ENCODE results near the gene MACROD2. TPM values are rescaled to one million over a fixed set of nuclear protein-coding genes. Genes with fewer than 3 reads are reported as not detected.

MACROD2 gene
- total RNA-seq, 3 donors from 2014 or later, result 3.2 to 7.6 (median 6.4) TPM

GRCh38 chr20:16030253-16030652 is 2034.9 kb downstream of the MACROD2 start:
- no peaks in the 10 kb centered on the region for H3K4me1 ChIP-seq (ENCODE audit: low read depth)

GRCh38 chr20:16035576-16035975 is 2040.3 kb downstream of the MACROD2 start:
- Histone ChIP-seq H3K9me3 (no peaks in the 10 kb centered on the region), H3K4me1 (ENCODE audit: low read depth) (no peaks in the 10 kb centered on the region), H3K36me3 (ENCODE audit: low read depth) (no peaks in the 10 kb centered on the region), H3K4me3 (no peak overlapping the region)
- ATAC-seq (no peak), DNase-seq (no peak)
- TF ChIP-seq, protein P1, sequence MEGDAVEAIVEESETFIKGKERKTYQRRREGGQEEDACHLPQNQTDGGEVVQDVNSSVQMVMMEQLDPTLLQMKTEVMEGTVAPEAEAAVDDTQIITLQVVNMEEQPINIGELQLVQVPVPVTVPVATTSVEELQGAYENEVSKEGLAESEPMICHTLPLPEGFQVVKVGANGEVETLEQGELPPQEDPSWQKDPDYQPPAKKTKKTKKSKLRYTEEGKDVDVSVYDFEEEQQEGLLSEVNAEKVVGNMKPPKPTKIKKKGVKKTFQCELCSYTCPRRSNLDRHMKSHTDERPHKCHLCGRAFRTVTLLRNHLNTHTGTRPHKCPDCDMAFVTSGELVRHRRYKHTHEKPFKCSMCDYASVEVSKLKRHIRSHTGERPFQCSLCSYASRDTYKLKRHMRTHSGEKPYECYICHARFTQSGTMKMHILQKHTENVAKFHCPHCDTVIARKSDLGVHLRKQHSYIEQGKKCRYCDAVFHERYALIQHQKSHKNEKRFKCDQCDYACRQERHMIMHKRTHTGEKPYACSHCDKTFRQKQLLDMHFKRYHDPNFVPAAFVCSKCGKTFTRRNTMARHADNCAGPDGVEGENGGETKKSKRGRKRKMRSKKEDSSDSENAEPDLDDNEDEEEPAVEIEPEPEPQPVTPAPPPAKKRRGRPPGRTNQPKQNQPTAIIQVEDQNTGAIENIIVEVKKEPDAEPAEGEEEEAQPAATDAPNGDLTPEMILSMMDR (IDR thresholded peaks at IDR 0.05), result no peak
- intact Hi-C loops (cut with DNase I, micrococcal nuclease), result no loop called here

More at GRCh38 chr20:16030253-16030652, 2034.9 kb downstream of the MACROD2 start:
- intact Hi-C loops (cut with DNase I, micrococcal nuclease), result no loop called here
- DNase-seq, result no peak
- no peaks in the 10 kb centered on the region for H3K9me3 ChIP-seq
- H3K4me3 ChIP-seq, result no peak overlapping the region
- TF ChIP-seq, protein P1 (IDR thresholded peaks at IDR 0.05), result no peak
- H3K36me3 ChIP-seq (ENCODE audit: low read depth), result no peaks in the 10 kb centered on the region
- no peak for ATAC-seq

- Histone ChIP-seq H3K4me3 (no peak overlapping the region), H3K9me3 (no peaks in the 10 kb centered on the region), H3K36me3 (ENCODE audit: low read depth) (no peaks in the 10 kb centered on the region), H3K4me1 (ENCODE audit: low read depth) (no peaks in the 10 kb centered on the region)
- no peak for DNase-seq
- intact Hi-C loops (cut with DNase I, micrococcal nuclease), result no loop called here
- no peak for ATAC-seq
- TF ChIP-seq, protein P1 (IDR thresholded peaks at IDR 0.05), result no peak
Measured at GRCh38 chr20:16036331-16036730, 2041.0 kb downstream of the MACROD2 start.

- intact Hi-C loops (cut with DNase I, micrococcal nuclease), result no loop called here
- Histone ChIP-seq H3K36me3 (ENCODE audit: low read depth) (no peaks in the 10 kb centered on the region), H3K9me3 (no peaks in the 10 kb centered on the region), H3K4me1 (ENCODE audit: low read depth) (no peaks in the 10 kb centered on the region), H3K4me3 (no peak overlapping the region)
- TF ChIP-seq, protein P1 (IDR thresholded peaks at IDR 0.05), result no peak
- no peak for DNase-seq
- no peak for ATAC-seq
Measured at GRCh38 chr20:16040742-16041141, 2045.4 kb downstream of the MACROD2 start.

DNA sequence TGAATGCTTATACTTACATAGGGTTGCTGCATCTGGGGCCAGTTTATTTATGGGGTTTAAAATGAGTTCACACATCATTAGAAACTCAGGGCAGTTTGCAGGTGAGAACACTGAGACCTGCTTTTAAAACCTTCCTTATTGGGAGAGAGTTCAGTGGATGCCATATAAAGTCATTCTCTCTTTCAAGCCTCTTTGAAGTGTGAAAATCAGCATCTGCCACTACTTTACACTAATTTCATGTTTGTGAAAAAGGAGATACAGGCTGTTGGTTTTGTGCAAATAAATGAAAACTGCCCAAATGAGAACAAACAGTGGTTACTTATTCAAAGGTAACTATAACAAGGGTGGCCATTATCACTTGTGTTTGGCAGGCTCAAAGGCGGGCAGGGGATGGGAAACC is 2047.4 kb downstream of the MACROD2 start:
- no peak for ATAC-seq
- no peak for DNase-seq
- H3K4me3 ChIP-seq, result no peak overlapping the region
- intact Hi-C loops (cut with DNase I, micrococcal nuclease), result no loop called here
- H3K4me1 ChIP-seq (ENCODE audit: low read depth), result no peaks in the 10 kb centered on the region
- TF ChIP-seq, protein P1 (IDR thresholded peaks at IDR 0.05), result no peak
- H3K36me3 ChIP-seq (ENCODE audit: low read depth), result no peaks in the 10 kb centered on the region
- no peaks in the 10 kb centered on the region for H3K9me3 ChIP-seq

DNA sequence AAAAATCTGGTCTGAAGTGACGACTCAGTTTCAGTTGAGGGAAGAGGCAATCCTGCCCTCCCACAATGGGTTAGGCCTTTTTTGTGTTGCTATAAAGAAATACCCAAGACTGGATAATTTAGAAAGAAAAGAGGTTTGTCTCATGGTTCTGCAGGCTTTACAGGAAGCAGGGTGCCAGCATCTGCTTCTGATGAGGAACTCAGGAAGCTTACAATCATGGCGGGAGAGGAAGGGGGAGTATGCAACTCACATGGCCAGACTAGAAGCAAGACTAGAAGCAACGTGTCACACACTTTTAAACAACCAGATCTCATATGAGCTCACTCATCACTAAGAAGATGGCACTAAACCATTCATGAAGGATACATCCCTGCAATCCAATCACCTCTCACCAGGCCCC is 2048.6 kb downstream of the MACROD2 start:
- Histone ChIP-seq H3K9me3 (no peaks in the 10 kb centered on the region), H3K4me1 (ENCODE audit: low read depth) (no peaks in the 10 kb centered on the region), H3K36me3 (ENCODE audit: low read depth) (no peaks in the 10 kb centered on the region), H3K4me3 (no peak overlapping the region)
- no peak for ATAC-seq
- intact Hi-C loops (cut with DNase I, micrococcal nuclease), result no loop called here
- no peak for DNase-seq
- TF ChIP-seq, protein P1 (IDR thresholded peaks at IDR 0.05), result no peak
